HT-29 (cell line): ENCODE results near the gene ARSB. TPM values are rescaled to one million over a fixed set of nuclear protein-coding genes. Genes with fewer than 3 reads are reported as not detected.

ENCODE experiments used
- DNase-seq: peaks from one replicate; pipeline ENCODE4 v3.0.0-alpha.2; 2015; ENCODE audit warnings: low spot score
- total RNA-seq: library from RNA; depleted of rRNA; stranded (reverse); fragments of >200 nt; shearing (Covaris generic); gene quantifications from 2 replicates; pipeline ENCODE4 v1.2.3, GENCODE V29; 2014; rRNA removed

The ARSB gene
- 3.8 and 6.7 TPM in 2 replicates for total RNA-seq

- peak; percentile 23 for DNase-seq
Observed at GRCh38 chr5:78985116-78985724, at the start of gene ARSB. TSS of gene ARSB (minus strand) at chr5:78985310. CDS start at chr5:78985248, 62 bp downstream.

GRCh38 chr5:79032782-79033181 is 47.7 kb upstream of the ARSB start:
- no peak for DNase-seq

GRCh38 chr5:79032031-79032695 is 47.1 kb upstream of the ARSB start:
- no peak for DNase-seq

- no peak for DNase-seq
Observed at GRCh38 chr5:79031485-79031867, 46.4 kb upstream of the ARSB start.

- DNase-seq, result no peak
Observed at GRCh38 chr5:79030663-79031484, 45.8 kb upstream of the ARSB start.

- peak; percentile 65 for DNase-seq
Observed at GRCh38 chr5:79025054-79025472, 40.0 kb upstream of the ARSB start.

GRCh38 chr5:79023947-79024346 is 38.8 kb upstream of the ARSB start:
- no peak for DNase-seq

- DNase-seq, result no peak
Observed at GRCh38 chr5:79023348-79023747, 38.2 kb upstream of the ARSB start.

GRCh38 chr5:79022771-79023170 is 37.7 kb upstream of the ARSB start:
- no peak for DNase-seq

GRCh38 chr5:79021753-79022152 is 36.6 kb upstream of the ARSB start:
- DNase-seq, result no peak

- DNase-seq, result peak; percentile 72
Observed at GRCh38 chr5:79020861-79021561, 35.9 kb upstream of the ARSB start.

GRCh38 chr5:79014631-79015030 is 29.5 kb upstream of the ARSB start:
- no peak for DNase-seq

- DNase-seq, result no peak
Observed at GRCh38 chr5:79011869-79012268, 26.8 kb upstream of the ARSB start.

- DNase-seq, result no peak
Observed at GRCh38 chr5:79011219-79011836, 26.2 kb upstream of the ARSB start.

GRCh38 chr5:79008362-79008761 is 23.3 kb upstream of the ARSB start:
- no peak for DNase-seq

GRCh38 chr5:79007872-79008271 is 22.8 kb upstream of the ARSB start:
- no peak for DNase-seq

GRCh38 chr5:79005936-79006631 is 21.0 kb upstream of the ARSB start:
- DNase-seq, result no peak

GRCh38 chr5:79005151-79005550 is 20.0 kb upstream of the ARSB start:
- no peak for DNase-seq

GRCh38 chr5:79002374-79002773 is 17.3 kb upstream of the ARSB start:
- no peak for DNase-seq

GRCh38 chr5:79001471-79001870 is 16.4 kb upstream of the ARSB start:
- DNase-seq, result no peak

GRCh38 chr5:78997090-78997489 is 12.0 kb upstream of the ARSB start:
- DNase-seq, result no peak
